SK-N-SH (cell line): ENCODE measurements around the gene TAOK3.

Experiments used
- CHD2 ChIP-seq: fragments of 150-350 bp; IDR thresholded peaks from 2 replicates; pipeline ENCODE4 v1.6.1; 2018; ENCODE audit warnings: low read length; ENCODE audit not compliant: partially characterized antibody
- CTCF ChIP-seq: fragments of 200-600 bp; sonication (generic); IDR thresholded peaks from 2 replicates; pipeline ENCODE4 v1.6.1; 2017; ENCODE audit warnings: antibody characterized with exemption, mild to moderate bottlenecking, moderate library complexity
- FOXM1 ChIP-seq: IDR thresholded peaks from 2 replicates; pipeline ENCODE4 v1.4.0; 2012; ENCODE audit warnings: low read depth, mild to moderate bottlenecking
- MXI1 ChIP-seq: IDR thresholded peaks from 2 replicates; pipeline ENCODE4 v1.6.1; 2012; ENCODE audit warnings: mild to moderate bottlenecking, low read depth, low read length, improper control_type of control experiment
- POLR2AphosphoS5 ChIP-seq: IDR thresholded peaks from 2 replicates; pipeline ENCODE4 v1.6.1; 2012; ENCODE audit warnings: low read depth, low read length
- RAD21 ChIP-seq: IDR thresholded peaks from 2 replicates; pipeline ENCODE4 v1.6.1; 2012; ENCODE audit warnings: mild to moderate bottlenecking, low read length
- USF1 ChIP-seq: IDR thresholded peaks from 2 replicates; pipeline ENCODE4 v1.4.0; 2012; ENCODE audit warnings: low read depth, borderline replicate concordance
- USF2 ChIP-seq: fragments of 150-350 bp; IDR thresholded peaks from 2 replicates; pipeline ENCODE4 v1.6.1; 2017; ENCODE audit warnings: antibody characterized with exemption, low read length, low read depth, borderline replicate concordance

DNA sequence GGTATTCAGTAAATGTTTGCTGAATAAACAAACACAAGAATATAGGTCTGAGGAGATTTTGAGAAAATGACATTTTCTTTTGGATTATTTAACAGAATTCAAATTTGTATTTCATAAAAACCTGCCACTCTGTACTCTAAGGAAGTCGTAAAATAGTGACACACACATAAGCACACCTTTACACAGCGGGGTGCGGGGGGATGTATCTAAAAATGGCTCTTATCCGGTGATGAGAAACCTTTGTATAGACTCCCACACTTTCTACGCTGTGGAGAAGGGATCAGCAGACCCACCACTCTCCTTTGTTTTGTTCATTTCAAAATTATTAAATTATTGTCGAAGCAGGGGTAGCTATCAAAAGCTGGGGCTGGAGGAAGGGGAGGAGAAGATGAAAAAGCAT lies 178.7 kb downstream of the TAOK3 start:
- TF ChIP-seq MXI1 (no peak), RAD21 (no peak), CTCF (no peak), USF1 (no peak), FOXM1 (no peak), POLR2AphosphoS5 (no peak), CHD2 (no peak), USF2 (no peak)
